ENCODE data around the gene MACROD2.

MACROD2 gene

GRCh38 chr20:15643713-15644112 is 1648.4 kb downstream of the MACROD2 start:
- DNase-seq (ENCODE audit: low spot score in 2 of 2): peak in 1 of 2 experiments; percentile 23

GRCh38 chr20:15645816-15646215 is 1650.5 kb downstream of the MACROD2 start:
- in situ Hi-C loops (cut with MboI; ENCODE audit: low sequenced_read_pairs): no loop called here
- no peak overlapping the region for H3K4me3 ChIP-seq
- H3K4me1 ChIP-seq: peaks cover 6% of the 10 kb centered on the region; the same call in 1 of the 2 replicates
- DNase-seq (ENCODE audit: low spot score in 2 of 2): peak in 1 of 2 experiments; percentile 7
- H3K36me3 ChIP-seq (replicated peaks): no peaks in the 10 kb centered on the region
- no peaks in the 10 kb centered on the region for H3K27me3 ChIP-seq (ENCODE audit: low read depth)
- H3K9me3 ChIP-seq: no peaks in the 10 kb centered on the region

More at GRCh38 chr20:15643713-15644112, 1648.4 kb downstream of the MACROD2 start:
- Histone ChIP-seq H3K4me1 (peaks cover 6% of the 10 kb centered on the region; the same call in 1 of the 2 replicates), H3K27me3 (ENCODE audit: low read depth) (no peaks in the 10 kb centered on the region), H3K4me3 (no peak overlapping the region), H3K36me3 (replicated peaks) (no peaks in the 10 kb centered on the region), H3K9me3 (no peaks in the 10 kb centered on the region)
- in situ Hi-C loops (cut with MboI; ENCODE audit: low sequenced_read_pairs): no loop called here

DNA sequence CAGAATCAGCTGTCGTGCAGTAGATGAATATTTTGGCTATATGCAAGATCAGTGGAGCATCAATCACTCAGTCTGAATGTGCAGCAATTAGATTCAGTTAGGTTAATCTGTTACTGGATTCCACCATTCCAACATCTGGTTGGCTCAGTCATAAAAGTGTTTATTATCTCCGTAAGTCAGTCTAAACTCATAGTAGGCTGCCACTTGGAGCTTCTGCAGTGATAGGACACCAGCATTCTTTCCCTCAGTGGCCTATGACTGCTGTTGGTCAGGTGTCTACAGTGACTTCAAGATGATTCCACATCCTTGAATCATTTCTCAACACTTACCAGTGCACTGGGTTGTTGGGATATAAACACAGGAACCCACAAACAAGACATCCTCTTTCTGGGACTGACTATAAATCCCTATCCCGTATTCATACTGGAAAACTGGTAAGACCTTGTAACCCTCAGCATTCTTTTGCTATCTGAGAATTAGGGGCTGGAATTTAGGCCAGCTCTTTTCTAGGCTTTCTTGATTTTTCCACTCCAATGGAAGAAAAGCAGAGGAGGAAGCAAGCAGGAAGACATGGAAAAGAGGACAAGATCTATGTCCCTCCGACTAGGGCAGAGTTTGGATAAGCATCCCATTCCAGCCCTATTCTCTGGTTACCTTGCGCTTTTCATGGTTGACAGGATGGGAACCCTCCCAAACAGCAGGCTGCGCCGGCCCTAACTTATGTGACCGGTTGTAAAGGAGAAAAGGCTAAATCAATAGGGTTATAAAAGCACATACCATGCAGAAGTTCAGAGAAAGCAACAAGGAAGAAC is 1658.3 kb downstream of the MACROD2 start:
- Histone ChIP-seq H3K4me3 (no peak overlapping the region), H3K4me1 (no peaks in the 10 kb centered on the region), H3K36me3 (replicated peaks) (no peaks in the 10 kb centered on the region), H3K9me3 (no peaks in the 10 kb centered on the region), H3K27me3 (ENCODE audit: low read depth) (no peaks in the 10 kb centered on the region)
- in situ Hi-C loops (cut with MboI; ENCODE audit: low sequenced_read_pairs): no loop called here
- DNase-seq (ENCODE audit: low spot score in 2 of 2): no peak

DNA sequence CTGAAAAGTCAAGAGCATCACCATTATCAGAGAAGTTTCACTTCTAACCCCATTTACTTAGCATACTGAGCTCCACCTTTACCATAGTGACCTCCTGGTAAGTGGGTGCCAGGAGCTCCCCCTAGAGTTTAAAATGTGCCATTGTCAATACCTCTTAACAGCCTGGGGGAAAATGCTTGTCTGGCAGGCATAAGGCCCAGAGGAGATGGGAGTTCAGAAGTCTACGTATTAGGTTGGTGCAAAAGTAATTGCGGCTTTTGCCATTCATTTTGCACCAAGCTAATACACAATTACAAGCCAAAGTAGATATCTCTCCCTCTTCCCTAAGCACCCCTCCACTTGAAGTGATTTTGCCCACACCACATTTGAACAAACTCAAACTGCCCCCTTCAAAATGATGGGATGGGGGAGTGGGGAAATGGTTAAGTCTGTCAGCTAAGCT is 1658.9 kb downstream of the MACROD2 start:
- in situ Hi-C loops (cut with MboI; ENCODE audit: low sequenced_read_pairs): no loop called here
- Histone ChIP-seq H3K4me1 (no peaks in the 10 kb centered on the region), H3K4me3 (no peak overlapping the region), H3K27me3 (ENCODE audit: low read depth) (no peaks in the 10 kb centered on the region), H3K36me3 (replicated peaks) (no peaks in the 10 kb centered on the region), H3K9me3 (no peaks in the 10 kb centered on the region)
- peak; percentile 67 to 68 for DNase-seq (ENCODE audit: low spot score in 2 of 2)

GRCh38 chr20:15655295-15655874 is 1660.1 kb downstream of the MACROD2 start:
- Histone ChIP-seq H3K4me3 (no peak overlapping the region), H3K4me1 (no peaks in the 10 kb centered on the region), H3K9me3 (no peaks in the 10 kb centered on the region), H3K36me3 (replicated peaks) (no peaks in the 10 kb centered on the region), H3K27me3 (ENCODE audit: low read depth) (no peaks in the 10 kb centered on the region)
- in situ Hi-C loops (cut with MboI; ENCODE audit: low sequenced_read_pairs): no loop called here
- no peak for DNase-seq (ENCODE audit: low spot score in 2 of 2)

DNA sequence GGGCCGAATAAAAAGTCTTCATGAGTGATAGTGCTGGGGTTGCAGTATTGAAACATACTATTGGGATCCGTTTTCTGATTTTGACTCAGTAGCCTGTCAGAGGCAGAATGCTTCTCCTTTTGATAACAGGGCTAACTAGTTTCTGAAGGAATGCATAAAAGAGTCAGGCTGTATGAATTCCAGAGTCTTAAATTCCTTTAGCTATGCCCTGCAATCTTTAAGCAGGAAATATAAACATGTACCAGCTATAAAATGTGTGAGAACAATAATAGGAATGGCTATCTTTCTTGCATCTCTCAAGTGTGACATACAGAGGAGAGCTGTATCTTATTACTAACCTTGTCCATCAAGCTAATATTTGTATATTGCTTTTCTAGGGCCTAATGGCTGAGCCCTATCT is 1660.8 kb downstream of the MACROD2 start:
- H3K9me3 ChIP-seq: no peaks in the 10 kb centered on the region
- DNase-seq (ENCODE audit: low spot score in 2 of 2): no peak
- H3K4me1 ChIP-seq: no peaks in the 10 kb centered on the region
- no peak overlapping the region for H3K4me3 ChIP-seq
- in situ Hi-C loops (cut with MboI; ENCODE audit: low sequenced_read_pairs): no loop called here
- no peaks in the 10 kb centered on the region for H3K27me3 ChIP-seq (ENCODE audit: low read depth)
- H3K36me3 ChIP-seq (replicated peaks): no peaks in the 10 kb centered on the region

DNA sequence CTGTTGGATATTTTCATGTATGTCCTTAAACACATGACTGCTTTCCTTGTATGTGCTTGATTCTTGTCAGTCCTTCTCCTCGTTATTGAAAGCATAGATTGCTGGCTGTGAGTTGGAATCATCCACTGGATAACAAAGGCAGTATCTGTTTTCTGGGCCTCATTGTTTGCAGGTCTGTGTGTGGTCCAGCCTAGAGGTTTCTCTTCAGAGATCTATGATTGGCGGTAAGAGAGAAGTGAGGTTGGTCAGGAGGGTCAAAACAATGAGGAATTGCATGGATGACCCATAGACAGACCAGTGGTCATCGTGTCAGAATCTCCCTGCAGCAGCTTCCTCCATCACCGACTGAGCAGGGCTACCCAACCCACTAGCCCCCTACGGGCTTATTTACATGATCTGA is 1663.0 kb downstream of the MACROD2 start:
- Histone ChIP-seq H3K27me3 (ENCODE audit: low read depth) (peaks cover 2% of the 10 kb centered on the region; the same call in 1 of the 2 replicates), H3K4me1 (no peaks in the 10 kb centered on the region), H3K36me3 (replicated peaks) (no peaks in the 10 kb centered on the region), H3K4me3 (no peak overlapping the region), H3K9me3 (no peaks in the 10 kb centered on the region)
- in situ Hi-C loops (cut with MboI; ENCODE audit: low sequenced_read_pairs): no loop called here
- DNase-seq (ENCODE audit: low spot score in 2 of 2): no peak

DNA sequence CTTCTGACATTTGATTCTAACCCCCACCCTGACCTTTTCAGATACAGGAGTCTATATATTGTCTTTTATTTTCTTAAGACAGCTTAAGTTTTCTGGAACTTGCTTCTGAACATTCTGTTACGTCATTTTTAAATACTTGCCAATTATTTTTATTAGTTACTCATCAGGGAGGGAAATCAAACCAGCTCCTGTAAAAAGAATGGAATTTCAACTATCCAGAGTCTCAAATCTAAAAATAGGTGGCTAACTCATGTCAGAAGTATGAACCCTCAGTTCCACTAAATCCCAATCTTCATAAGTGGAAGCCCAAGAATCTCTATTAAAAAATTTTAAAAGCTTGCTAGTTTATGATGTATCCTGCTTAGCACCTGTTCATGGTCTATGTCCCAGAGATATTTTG is 1677.9 kb downstream of the MACROD2 start:
- Histone ChIP-seq H3K9me3 (no peaks in the 10 kb centered on the region), H3K4me1 (no peaks in the 10 kb centered on the region), H3K4me3 (no peak overlapping the region), H3K36me3 (replicated peaks) (no peaks in the 10 kb centered on the region), H3K27me3 (ENCODE audit: low read depth) (no peaks in the 10 kb centered on the region)
- in situ Hi-C loops (cut with MboI; ENCODE audit: low sequenced_read_pairs): no loop called here
- DNase-seq (ENCODE audit: low spot score in 2 of 2): no peak

DNA sequence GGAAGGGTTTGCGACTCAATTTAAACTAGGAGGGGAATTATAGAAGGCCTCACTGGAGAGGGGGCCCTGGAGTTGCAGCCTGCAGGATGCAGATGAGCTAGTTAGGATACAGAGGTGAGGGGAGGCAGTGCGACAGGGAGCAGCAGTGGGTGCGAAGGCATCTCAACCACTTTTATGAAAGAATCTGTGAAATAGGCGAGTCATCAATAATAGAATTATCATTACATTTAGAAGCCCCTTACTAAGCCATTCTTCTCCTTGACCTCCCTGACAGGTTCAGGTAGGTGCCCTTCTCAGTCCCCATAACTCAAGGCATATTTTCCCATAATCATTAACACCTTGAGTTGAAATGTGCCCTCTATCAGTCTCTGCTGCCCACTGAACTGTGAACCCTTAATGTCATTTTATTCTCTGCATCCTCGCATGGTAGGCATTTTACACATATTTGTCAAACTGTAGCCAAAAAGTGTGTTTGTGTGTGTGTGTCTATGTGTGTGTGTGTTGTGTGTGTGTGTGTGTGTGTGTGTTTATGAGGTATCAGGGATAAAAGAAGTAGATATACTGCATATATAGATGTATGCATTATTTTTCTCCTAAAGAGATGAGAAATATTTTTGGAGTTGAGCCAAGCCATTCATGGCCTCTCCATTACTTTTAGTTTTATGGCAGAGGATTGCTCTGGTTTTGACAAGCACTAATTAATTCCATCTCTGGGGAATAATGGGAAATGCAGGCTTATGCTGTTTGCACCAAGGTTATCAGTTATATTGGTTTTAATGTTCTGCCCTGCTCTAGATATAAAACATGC is 1679.1 kb downstream of the MACROD2 start:
- no peak for DNase-seq (ENCODE audit: low spot score in 2 of 2)
- Histone ChIP-seq H3K4me3 (no peak overlapping the region), H3K36me3 (replicated peaks) (no peaks in the 10 kb centered on the region), H3K9me3 (no peaks in the 10 kb centered on the region), H3K27me3 (ENCODE audit: low read depth) (no peaks in the 10 kb centered on the region), H3K4me1 (no peaks in the 10 kb centered on the region)
- in situ Hi-C loops (cut with MboI; ENCODE audit: low sequenced_read_pairs): no loop called here

DNA sequence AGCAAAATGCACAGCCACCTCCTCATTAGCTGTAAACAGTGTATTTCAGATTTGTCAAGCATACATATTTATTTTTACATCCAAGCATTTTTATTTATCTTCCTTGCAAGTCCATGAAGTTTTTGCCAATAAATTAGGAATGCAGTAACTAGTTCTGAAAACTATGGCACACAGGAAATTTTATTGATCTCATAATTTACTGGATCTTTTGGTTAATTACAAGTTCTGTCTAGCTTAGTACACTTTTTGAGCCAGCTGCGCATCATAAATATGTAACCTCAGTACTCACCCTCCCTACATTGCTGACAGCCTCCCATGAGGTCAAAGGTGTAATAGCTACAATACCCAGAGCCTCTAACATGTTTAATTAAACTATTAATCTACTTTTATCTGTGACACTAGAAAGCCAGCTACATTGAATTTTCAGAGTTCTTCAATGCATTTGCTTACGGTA is 1679.8 kb downstream of the MACROD2 start:
- H3K27me3 ChIP-seq (ENCODE audit: low read depth): no peaks in the 10 kb centered on the region
- H3K9me3 ChIP-seq: no peaks in the 10 kb centered on the region
- in situ Hi-C loops (cut with MboI; ENCODE audit: low sequenced_read_pairs): no loop called here
- DNase-seq (ENCODE audit: low spot score in 2 of 2): no peak
- H3K4me1 ChIP-seq: no peaks in the 10 kb centered on the region
- no peak overlapping the region for H3K4me3 ChIP-seq
- no peaks in the 10 kb centered on the region for H3K36me3 ChIP-seq (replicated peaks)

GRCh38 chr20:15675813-15676484 is 1680.6 kb downstream of the MACROD2 start:
- Histone ChIP-seq H3K4me1 (no peaks in the 10 kb centered on the region), H3K4me3 (no peak overlapping the region), H3K27me3 (ENCODE audit: low read depth) (no peaks in the 10 kb centered on the region), H3K36me3 (replicated peaks) (no peaks in the 10 kb centered on the region), H3K9me3 (no peaks in the 10 kb centered on the region)
- DNase-seq (ENCODE audit: low spot score in 2 of 2): no peak
- in situ Hi-C loops (cut with MboI; ENCODE audit: low sequenced_read_pairs): no loop called here

DNA sequence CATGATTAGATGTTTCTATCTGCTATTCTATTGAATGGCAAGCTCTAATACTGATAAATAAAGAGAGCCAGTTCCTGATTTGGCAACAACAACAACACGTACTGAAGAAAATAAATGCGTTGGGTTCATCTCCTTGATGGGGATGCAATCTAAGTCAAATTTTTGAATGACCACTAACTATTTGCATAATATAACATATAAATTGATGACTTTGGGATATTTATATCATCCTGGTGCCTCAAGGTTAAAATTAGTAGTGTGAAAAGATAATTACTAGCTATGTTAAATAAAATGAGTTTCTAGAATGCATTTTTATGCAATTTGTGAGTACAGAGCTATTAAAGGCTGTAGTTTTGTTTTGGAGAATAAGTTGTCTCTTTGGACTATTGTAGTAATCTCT is 1681.5 kb downstream of the MACROD2 start:
- no peak for DNase-seq (ENCODE audit: low spot score in 2 of 2)
- in situ Hi-C loops (cut with MboI; ENCODE audit: low sequenced_read_pairs): no loop called here

DNA sequence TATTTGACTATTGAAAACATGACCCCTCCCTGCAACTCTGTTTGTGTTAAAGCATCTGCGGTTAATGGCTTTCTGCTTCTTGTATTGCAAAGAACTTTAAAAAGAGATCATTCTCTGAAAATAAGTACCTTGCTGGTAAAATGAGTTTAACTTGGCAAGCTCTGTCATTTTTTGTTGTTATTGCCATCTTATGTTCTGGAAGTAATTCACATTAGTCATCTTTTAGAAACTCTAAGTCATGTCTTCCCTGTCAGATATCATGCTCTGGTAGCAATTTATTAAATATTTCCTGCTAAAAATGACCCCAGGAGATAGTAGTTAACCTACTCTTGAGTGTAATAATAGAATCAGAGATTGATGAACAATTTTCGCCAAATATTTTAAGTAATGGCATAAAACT is 1687.4 kb downstream of the MACROD2 start:
- no peak overlapping the region for H3K4me3 ChIP-seq
- no peaks in the 10 kb centered on the region for H3K4me1 ChIP-seq
- in situ Hi-C loops (cut with MboI; ENCODE audit: low sequenced_read_pairs): no loop called here
- no peaks in the 10 kb centered on the region for H3K27me3 ChIP-seq (ENCODE audit: low read depth)
- no peak for DNase-seq (ENCODE audit: low spot score in 2 of 2)
- no peaks in the 10 kb centered on the region for H3K36me3 ChIP-seq (replicated peaks)
- no peaks in the 10 kb centered on the region for H3K9me3 ChIP-seq

More for the DNA sequence above, 1681.5 kb downstream of the MACROD2 start:
- no peaks in the 10 kb centered on the region for H3K4me1 ChIP-seq
- no peaks in the 10 kb centered on the region for H3K36me3 ChIP-seq (replicated peaks)
- H3K4me3 ChIP-seq: no peak overlapping the region
- H3K27me3 ChIP-seq (ENCODE audit: low read depth): no peaks in the 10 kb centered on the region
- H3K9me3 ChIP-seq: no peaks in the 10 kb centered on the region

All from HAP-1 (cell line).